Progenitor cell of endocrine pancreas (in vitro differentiated cells): Measurements from ENCODE around the gene GPR4. TPM values are rescaled to one million over a fixed set of nuclear protein-coding genes. Genes with fewer than 3 reads are reported as not detected.

Source experiments
- DNase-seq: peaks from one replicate; pipeline ENCODE4 v3.0.0; 2021; ENCODE audit warnings: low spot score; ENCODE audit not compliant: unreplicated experiment
- H3K27ac Mint-ChIP-seq: 2 replicates; pipeline ENCODE4 v1.8.0; 2021; ENCODE audit warnings: mild to moderate bottlenecking, moderate library complexity, mixed read lengths
- H3K27me3 Mint-ChIP-seq: 2 replicates; pipeline ENCODE4 v1.8.0; 2021; ENCODE audit warnings: mixed read lengths
- H3K36me3 Mint-ChIP-seq: 2 replicates; pipeline ENCODE4 v1.8.0; 2022; ENCODE audit warnings: mixed read lengths; ENCODE audit not compliant: insufficient read depth
- H3K4me1 Mint-ChIP-seq: 2 replicates; pipeline ENCODE4 v1.8.0; 2021; ENCODE audit warnings: low read depth, mixed read lengths
- H3K4me3 Mint-ChIP-seq: 2 replicates; pipeline ENCODE4 v1.8.0; 2021; ENCODE audit warnings: low read depth, mild to moderate bottlenecking, moderate library complexity, mixed read lengths
- H3K9me3 Mint-ChIP-seq: 2 replicates; pipeline ENCODE4 v1.8.0; 2021; ENCODE audit warnings: low read depth, mixed read lengths
- CTCF ChIP-seq: fragments of 200-600 bp; sonication (generic); IDR thresholded peaks from one replicate; pipeline ENCODE4 v1.5.0; 2021; ENCODE audit warnings: antibody characterized with exemption, mild to moderate bottlenecking; ENCODE audit not compliant: unreplicated experiment
- total RNA-seq: library from RNA; stranded (reverse); gene quantifications from 2 replicates; pipeline ENCODE4 v1.2.1, GENCODE V29; 2021

Gene GPR4
- total RNA-seq, 1 donor from 2014 or later: not detected

DNA sequence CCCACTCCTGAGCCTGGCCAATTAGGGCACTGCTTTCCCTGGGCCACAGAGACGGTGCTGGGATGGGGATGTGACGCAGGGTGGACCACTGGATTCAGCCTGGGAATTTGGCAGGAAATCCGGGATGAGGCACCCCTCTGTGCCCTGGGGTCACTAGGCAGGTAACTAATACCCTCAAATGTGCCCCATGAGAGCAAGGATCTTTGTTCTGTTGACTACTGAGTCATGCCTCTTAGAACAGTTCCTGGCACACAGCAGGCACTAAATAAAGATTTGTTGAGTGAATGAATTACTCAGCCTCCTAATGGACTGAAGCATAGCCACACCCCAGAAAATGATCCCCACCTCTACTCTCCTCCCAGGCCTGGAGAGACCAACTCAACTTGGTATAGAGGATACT lies 33.3 kb downstream of the GPR4 start:
- Mint-ChIP-seq H3K27me3 (no peaks in the 10 kb centered on the region), H3K9me3 (no peaks in the 10 kb centered on the region), H3K4me1 (peaks cover 3% of the 10 kb centered on the region), H3K27ac (no peak overlapping the region), H3K4me3 (no peak overlapping the region), H3K36me3 (no peaks in the 10 kb centered on the region)
- no peak for DNase-seq
- TF ChIP-seq CTCF: no peak

DNA sequence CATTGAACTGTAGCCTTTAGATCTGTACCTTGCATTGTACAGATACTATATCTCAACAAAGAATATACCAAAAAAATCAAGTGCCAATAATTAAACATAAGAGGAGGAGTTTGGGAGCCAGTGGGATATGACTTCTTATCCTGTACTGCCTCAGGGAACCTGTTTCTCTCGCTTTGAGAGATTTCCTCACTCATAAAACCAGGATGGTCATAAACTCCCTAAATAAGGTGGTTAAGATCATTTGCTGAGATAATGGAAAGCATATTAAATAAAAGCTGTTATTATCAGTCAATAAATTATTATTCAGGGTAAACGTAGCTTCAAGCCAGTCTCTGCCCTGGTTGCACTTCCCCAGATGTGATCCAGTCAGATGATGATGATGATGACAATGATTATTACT lies 34.4 kb downstream of the GPR4 start:
- H3K9me3 Mint-ChIP-seq: no peaks in the 10 kb centered on the region
- H3K4me1 Mint-ChIP-seq: no peaks in the 10 kb centered on the region
- H3K36me3 Mint-ChIP-seq: no peaks in the 10 kb centered on the region
- TF ChIP-seq CTCF: no peak
- H3K27me3 Mint-ChIP-seq: no peaks in the 10 kb centered on the region
- DNase-seq: no peak
- H3K4me3 Mint-ChIP-seq: no peak overlapping the region
- H3K27ac Mint-ChIP-seq: no peak overlapping the region

- Mint-ChIP-seq H3K4me3 (no peak overlapping the region), H3K27me3 (no peaks in the 10 kb centered on the region), H3K36me3 (peaks cover 2% of the 10 kb centered on the region), H3K9me3 (no peaks in the 10 kb centered on the region), H3K4me1 (no peaks in the 10 kb centered on the region), H3K27ac (no peak overlapping the region)
- no peak for TF ChIP-seq CTCF
- no peak for DNase-seq
These were observed 37.8 kb downstream of the GPR4 start for GRCh38 chr19:45564131-45564780.

DNA sequence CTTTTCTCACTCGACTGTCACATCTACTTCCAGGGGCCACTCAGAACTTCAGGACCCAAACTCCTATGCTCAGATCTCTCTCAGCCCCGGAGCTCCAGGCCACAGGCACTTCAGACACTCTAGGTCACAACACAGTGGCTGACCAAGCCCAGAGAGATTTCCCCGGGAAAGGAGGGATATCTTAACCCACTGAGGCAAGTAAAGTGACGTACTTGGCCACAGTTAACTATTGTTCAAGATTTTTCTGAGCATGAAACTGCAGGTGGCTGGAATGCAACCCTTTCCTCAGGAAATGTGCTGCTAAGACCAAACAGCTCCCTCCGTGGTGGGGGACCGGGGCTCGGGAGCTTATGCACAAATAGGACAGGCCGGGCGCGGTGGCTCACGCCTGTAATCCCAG lies 41.3 kb downstream of the GPR4 start:
- peaks cover 2% of the 10 kb centered on the region for H3K36me3 Mint-ChIP-seq
- H3K4me1 Mint-ChIP-seq: no peaks in the 10 kb centered on the region
- TF ChIP-seq CTCF: no peak
- H3K27ac Mint-ChIP-seq: peak overlapping the region; percentile 19
- H3K27me3 Mint-ChIP-seq: no peaks in the 10 kb centered on the region
- no peak overlapping the region for H3K4me3 Mint-ChIP-seq
- no peak for DNase-seq
- H3K9me3 Mint-ChIP-seq: no peaks in the 10 kb centered on the region

DNA sequence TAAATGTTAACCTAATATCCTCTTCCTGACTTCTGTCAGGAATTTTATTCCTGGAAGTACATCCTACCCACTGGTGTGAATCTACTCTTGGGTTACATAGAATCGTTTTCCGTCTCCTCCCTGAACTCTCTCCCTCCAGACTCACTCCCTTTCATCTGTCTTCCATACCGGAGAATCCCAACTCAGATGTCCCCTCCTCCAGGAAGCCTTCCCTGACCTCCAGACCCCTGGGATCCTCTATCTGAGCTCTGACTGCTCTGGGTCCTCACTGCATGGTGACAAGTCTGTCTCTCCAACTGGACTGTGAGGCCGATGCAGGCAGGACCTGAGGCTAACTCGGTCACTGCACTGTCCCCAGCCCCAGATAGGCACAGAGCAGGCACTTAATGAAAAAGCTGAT lies 42.0 kb downstream of the GPR4 start:
- Mint-ChIP-seq H3K27me3 (no peaks in the 10 kb centered on the region), H3K4me1 (no peaks in the 10 kb centered on the region), H3K36me3 (peaks cover 2% of the 10 kb centered on the region), H3K27ac (peak overlapping the region; percentile 19), H3K4me3 (no peak overlapping the region), H3K9me3 (no peaks in the 10 kb centered on the region)
- no peak for DNase-seq
- TF ChIP-seq CTCF: no peak
